ENCODE data around the gene SHISA9. TPM values are rescaled to one million over a fixed set of nuclear protein-coding genes. Genes with fewer than 3 reads are reported as not detected.
A peak's percentile ranks its signal among the peaks of the same experiment; 100 is the strongest.

Gene SHISA9
- total RNA-seq, 4 donors from 2014 or later = 0.30 to 3.1 (median 0.66) TPM

- no peak overlapping the region for H3K4me3 ChIP-seq (ENCODE audit: low read depth, poor library complexity, severe bottlenecking)
- TF ChIP-seq CTCF (IDR thresholded peaks at IDR 0.05) (no peak), POLR2A (IDR thresholded peaks at IDR 0.05) (no peak)
- intact Hi-C loops (cut with DNase I; ENCODE audit: low total_unique reads) = no loop called here
- peak in 1 of 2 donors; percentile 13 for DNase-seq (ENCODE audit: low spot score in 2 of 2)
- 76 to 82% methylated on average over 6 of the region's 6 CpGs for WGBS, 2 donors
These were observed 199.6 kb downstream of the SHISA9 start for GRCh38 chr16:13100970-13101369.

DNA sequence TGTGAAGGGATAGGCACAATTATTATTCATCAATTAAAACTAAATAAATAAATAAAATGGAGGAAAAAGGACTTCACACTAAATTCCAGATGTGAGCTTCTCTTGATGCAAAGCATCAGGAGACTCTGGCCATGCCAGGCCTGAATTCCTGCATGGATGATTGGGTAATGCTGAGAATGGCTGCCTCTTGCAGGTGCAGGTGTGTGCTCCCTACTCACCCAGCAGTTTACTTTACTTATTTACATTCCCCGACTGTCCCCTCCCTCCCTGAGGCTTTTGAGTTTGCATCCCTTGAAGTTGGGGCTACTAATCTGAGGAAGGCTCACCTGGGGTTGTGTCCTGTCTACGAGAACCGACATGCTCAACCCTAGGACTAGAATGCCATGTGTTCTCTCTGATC is 200.4 kb downstream of the SHISA9 start:
- peak in 1 of 2 donors; percentile 21 for DNase-seq (ENCODE audit: low spot score in 2 of 2)
- TF ChIP-seq POLR2A (IDR thresholded peaks at IDR 0.05) (no peak), CTCF (IDR thresholded peaks at IDR 0.05) (no peak)
- H3K4me3 ChIP-seq (ENCODE audit: low read depth, poor library complexity, severe bottlenecking) = no peak overlapping the region
- intact Hi-C loops (cut with DNase I; ENCODE audit: low total_unique reads) = no loop called here
- 75 to 81% methylated on average over 3 of the region's 3 CpGs for WGBS, 2 donors

GRCh38 chr16:13102401-13102800 is 201.0 kb downstream of the SHISA9 start:
- H3K4me3 ChIP-seq (ENCODE audit: low read depth, poor library complexity, severe bottlenecking) = no peak overlapping the region
- TF ChIP-seq POLR2A (IDR thresholded peaks at IDR 0.05) = no peak
- no peak for TF ChIP-seq CTCF (IDR thresholded peaks at IDR 0.05)
- DNase-seq (ENCODE audit: low spot score in 2 of 2) = peak in 1 of 2 donors; percentile 15
- WGBS, 2 donors = 71 to 81% methylated on average over 5 of the region's 5 CpGs
- intact Hi-C loops (cut with DNase I; ENCODE audit: low total_unique reads) = no loop called here

- WGBS, 2 donors = 89 to 93% methylated on average over 6 of the region's 6 CpGs
- DNase-seq (ENCODE audit: low spot score in 2 of 2) = no peak
- intact Hi-C loops (cut with DNase I; ENCODE audit: low total_unique reads) = no loop called here
- H3K4me3 ChIP-seq (ENCODE audit: low read depth, poor library complexity, severe bottlenecking) = no peak overlapping the region
- no peak for TF ChIP-seq POLR2A (IDR thresholded peaks at IDR 0.05)
- no peak for TF ChIP-seq CTCF (IDR thresholded peaks at IDR 0.05)
These were observed 202.6 kb downstream of the SHISA9 start for GRCh38 chr16:13103831-13104530.

GRCh38 chr16:13104772-13105171 is 203.4 kb downstream of the SHISA9 start:
- intact Hi-C loops (cut with DNase I; ENCODE audit: low total_unique reads) = no loop called here
- H3K4me3 ChIP-seq (ENCODE audit: low read depth, poor library complexity, severe bottlenecking) = no peak overlapping the region
- 62 to 69% methylated on average over 5 of the region's 5 CpGs for WGBS, 2 donors
- TF ChIP-seq CTCF (IDR thresholded peaks at IDR 0.05) (no peak), POLR2A (IDR thresholded peaks at IDR 0.05) (no peak)
- no peak for DNase-seq (ENCODE audit: low spot score in 2 of 2)

DNA sequence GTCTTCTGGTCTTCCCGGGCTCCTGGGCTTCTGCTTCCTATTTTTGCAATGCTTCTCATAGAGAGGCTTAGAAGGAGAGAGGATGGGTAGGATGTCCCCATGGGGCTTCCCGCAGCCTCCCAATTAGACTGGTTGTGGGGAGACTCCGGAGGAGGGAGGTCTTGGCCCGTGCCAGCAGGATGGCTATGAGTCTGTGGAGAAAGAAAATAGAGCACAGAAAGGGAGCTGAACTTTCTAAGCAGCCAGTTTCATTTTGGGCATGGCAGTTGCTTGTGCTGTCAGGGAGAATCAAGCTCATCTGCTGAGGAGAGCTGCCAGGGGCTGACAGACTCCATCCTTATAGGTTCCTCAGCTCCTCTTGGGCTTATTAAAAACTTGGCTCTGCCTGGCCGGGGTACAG is 204.0 kb downstream of the SHISA9 start:
- TF ChIP-seq CTCF (IDR thresholded peaks at IDR 0.05) (no peak), POLR2A (IDR thresholded peaks at IDR 0.05) (no peak)
- intact Hi-C loops (cut with DNase I; ENCODE audit: low total_unique reads) = no loop called here
- 77 to 85% methylated on average over 5 of the region's 5 CpGs for WGBS, 2 donors
- peak in 1 of 2 donors; percentile 6 for DNase-seq (ENCODE audit: low spot score in 2 of 2)
- H3K4me3 ChIP-seq (ENCODE audit: low read depth, poor library complexity, severe bottlenecking) = no peak overlapping the region
